Measurements from ENCODE around the gene CELA2A.
"Not testable (repeated sequence)": the region's sequence is repeated elsewhere in the genome, so short reads cannot be mapped to it uniquely, and the experiment has no call there.

The CELA2A gene

DNA sequence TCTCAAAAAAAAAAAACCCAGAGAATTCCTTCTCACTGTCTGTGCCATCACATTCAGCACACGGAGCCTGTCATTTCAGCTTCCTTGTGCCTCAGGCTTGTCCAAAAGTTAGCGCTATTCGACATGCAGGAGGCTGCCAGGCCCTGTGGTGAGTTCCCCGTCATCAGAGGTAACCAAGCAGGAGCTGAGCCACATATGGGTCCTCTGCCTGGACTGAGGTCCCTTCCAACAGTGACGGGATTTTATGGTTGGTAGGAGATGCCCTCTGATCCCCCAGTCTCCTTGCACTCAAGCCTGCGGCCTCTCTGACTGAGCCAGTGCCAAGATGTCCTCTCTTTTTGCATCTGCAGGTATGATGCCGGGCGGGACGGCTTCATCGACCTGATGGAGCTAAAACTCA is 31.0 kb upstream of the CELA2A start:
- no peak for DNase-seq

DNA sequence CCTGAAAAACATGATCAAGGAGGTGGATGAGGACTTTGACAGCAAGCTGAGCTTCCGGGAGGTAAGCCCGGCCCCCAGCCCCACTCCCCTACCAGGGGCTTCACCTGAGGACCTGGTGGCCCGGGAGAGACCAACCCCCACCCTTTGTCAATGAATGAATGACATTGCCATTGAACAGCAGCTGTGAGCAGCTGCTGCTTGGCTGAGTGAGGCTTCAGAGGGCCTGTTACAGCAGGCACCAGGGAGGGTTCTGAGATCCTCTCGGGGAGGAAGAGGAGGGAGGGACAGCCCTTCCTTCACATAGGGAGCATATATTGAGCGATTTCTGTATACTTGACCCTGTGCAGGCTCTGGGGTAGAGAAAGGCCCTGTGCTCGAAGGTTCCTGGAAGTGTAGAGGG is 30.6 kb upstream of the CELA2A start:
- no peak for DNase-seq

DNA sequence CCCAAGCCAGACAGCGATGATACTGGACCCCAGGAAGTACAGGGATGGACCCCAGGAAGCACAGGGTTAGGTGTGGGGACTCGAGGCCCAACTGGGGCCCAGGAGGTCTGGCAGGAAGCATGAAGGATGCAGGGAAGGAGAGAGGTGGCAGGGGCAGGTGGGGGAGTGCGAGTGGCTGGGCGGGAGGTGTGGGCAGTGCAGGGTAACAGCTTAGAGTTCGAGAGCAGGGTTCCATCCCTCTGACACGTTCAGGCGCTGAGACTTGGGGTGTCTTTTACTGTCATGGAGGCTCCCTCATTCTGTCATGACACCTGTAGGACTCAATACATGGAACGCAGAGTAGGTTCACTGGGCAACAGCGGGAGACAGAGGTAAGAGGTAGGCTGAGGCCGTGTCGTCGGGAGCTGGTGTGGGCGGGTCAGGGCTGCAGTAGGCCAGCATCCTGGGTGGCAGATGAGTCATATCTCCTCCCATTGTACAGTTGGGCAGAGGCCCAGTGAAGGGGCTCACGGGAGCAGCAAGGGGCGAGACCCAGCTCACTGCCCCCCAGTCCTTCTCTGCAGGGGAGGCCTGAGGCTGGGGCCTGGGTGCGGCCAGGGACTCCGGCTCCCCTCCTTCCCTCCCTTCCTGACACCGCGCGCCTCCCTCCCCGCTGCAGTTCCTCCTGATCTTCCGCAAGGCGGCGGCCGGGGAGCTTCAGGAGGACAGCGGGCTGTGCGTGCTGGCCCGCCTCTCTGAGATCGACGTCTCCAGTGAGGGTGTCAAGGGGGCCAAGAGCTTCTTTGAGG is 29.8 kb upstream of the CELA2A start:
- no peak for DNase-seq

DNA sequence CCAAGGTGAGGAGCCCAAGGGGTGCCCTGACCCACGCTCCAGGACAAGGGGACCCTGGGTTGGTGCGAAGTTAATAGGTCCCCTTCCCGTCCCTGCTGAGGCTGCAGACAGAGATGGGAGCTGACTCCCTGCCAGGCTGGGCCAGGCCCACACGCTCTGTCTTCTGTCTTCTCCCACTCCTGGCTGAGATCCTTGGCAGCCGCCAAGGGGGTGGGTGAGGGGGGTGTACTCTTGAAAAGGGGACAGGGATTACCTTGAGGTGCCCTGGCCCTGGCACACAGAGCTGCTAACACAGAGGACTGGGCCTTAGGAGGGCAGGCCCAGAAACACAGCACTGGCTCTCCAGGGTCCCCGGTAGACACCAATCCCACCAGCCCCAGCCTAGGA is 29.3 kb upstream of the CELA2A start:
- no peak for DNase-seq

DNA sequence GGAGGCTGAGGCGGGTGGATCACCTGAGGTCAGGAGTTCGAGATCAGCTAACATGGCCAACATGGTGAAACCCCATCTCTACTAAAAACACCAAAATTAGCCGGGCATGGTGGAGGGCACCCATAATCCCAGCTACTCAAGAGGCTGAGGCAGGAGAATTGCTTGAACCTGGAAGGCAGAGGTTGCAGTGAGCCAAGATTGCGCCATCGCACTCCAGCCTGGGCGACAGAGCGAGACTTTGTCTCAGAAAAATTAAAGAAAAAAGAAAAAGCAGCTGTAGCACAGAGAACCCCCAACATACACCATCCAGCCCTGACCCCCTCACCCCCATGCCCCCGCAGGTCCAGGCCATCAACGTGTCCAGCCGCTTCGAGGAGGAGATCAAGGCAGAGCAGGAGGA is 28.3 kb upstream of the CELA2A start:
- not testable (repeated sequence) for DNase-seq

DNA sequence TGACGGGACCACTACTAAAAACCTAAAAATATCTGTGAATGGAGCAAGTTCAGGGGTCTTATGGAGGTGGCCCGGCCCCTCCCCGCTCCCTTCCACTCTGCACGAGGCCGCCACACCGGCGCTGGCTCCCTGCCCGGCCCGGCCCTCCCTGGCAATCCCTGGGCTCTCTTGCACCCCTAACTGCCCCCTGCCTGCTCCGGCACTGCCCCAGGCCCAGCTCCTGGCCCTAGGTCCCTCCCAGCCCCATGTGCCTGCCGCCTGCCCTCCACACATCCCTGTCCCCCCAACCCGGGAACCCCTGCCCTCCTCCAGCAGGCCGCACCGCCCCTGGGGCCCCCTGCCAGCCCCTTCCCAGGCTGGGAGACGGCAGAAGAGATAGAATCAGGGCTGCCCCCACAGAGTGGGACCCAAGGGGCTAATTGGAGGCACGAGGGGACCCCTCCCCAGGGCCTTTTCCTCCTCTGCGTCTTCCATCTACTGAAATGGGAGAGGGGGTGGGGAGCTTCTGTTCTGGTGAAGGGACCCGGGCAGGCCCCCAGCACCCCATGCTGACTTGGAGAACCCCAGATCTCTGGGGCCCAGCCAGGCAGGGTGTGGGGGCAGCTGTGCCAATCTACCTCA is 27.6 kb upstream of the CELA2A start:
- DNase-seq = no peak

DNA sequence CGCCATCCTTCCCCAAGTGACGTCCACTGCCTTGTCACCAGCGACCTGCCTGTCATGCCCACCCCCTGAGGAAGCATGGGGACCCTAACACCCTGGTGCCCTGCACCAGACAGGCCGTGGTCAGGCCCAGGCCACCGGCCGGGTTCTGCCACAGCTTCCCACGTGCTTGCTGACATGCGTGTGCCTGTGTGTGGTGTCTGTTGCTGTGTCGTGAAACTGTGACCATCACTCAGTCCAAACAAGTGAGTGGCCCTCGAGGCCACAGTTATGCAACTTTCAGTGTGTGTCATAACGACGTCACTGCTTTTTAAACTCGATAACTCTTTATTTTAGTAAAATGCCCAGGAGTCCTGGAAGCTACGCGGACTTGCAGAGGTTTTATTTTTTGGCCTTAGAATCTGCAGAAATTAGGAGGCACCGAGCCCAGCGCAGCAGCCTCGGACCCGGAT is 26.8 kb upstream of the CELA2A start:
- DNase-seq = no peak

DNA sequence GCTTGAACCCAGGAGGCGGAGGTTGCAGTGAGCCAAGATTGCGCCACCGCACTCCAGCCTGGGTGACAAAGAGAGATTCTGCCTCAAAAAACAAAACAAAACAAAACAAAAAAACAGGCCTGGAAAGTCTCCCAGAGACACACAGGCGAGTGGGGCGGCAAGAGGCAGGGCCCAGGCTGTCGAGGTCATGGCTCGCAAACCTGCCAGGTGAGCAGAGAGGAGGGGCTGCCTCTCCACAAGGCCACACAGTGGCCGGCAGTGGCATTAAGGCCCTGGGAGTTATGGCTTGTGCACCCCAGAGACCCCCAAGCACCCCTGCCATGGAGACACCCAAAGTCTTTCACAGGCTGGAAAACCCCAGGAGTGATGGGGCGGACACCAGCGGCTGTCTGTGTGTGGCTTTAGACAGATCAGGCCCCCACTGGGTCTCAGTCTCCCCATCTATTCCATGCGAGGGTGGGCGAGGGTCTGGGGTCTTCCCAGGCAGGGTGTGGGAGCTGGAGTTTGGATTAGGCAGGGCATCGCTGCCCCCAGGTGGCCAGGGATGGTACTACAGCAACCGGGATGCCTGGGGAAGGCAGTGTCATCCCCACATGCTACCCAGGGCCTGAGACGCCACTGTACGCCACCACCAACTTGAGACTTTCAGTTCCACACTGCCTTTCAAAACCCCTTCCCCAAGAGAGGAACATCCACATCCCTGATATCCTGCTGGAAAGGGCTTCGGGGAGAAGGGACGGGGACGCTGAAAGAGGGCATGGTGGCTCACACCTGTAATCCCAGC is 25.6 kb upstream of the CELA2A start:
- DNase-seq = peak; percentile 60

DNA sequence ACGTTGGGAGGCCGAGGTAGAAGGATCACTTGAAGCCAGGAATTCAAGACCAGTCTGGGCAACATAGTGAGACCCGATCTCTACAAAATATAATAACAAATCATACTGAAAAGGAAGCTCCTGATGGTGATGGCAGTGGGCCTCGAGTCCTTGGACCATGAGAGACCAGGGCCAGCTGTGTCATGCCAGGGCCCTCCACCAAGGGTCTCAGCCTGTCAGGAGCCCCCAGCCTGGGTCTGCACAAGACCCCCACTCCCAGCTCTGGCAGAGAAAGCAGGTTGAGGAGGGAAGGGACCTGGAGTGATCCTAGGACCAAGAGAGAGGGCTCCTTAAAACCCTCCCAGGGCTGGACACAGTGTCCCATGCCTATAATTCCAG is 25.0 kb upstream of the CELA2A start:
- no peak for DNase-seq

DNA sequence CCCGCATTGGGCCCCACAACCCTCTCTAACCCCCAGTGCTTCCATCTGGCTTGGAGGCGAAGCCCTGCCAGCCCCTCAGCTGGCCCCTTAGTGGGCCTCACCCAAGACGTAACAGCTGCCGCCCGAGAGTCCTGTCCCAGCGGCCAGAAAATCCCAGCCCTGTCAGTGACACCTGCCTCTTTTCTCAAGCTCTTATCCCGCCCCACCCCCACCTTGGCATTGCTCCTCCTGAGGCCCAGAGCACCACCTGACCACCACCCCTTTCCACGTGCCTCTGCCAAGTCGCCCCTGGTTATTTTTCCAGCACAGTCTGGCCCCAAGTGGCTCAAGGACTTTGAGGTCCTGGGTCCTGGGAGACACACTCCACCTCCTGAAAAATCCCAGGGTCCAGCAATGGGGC is 24.2 kb upstream of the CELA2A start:
- no peak for DNase-seq

DNA sequence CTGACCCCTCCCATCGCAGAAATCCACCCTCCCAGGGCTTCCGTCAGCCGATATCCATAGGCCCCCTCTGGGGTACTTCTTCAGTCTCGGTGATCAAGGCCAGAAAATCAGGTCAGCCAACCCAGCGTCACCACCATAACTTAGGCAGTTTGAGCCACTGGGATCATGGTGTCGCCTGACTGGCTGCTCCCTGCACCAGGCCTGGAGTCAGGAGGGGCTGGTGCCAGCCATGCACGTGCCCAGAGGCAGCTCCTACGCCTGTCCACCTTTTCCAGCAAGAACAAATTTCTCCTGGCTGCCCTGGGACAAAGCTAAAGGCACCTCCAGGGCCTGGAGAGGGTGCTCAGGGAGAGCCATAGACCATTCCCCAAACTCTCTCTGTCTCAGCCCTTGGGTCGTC is 23.1 kb upstream of the CELA2A start:
- no peak for DNase-seq

DNA sequence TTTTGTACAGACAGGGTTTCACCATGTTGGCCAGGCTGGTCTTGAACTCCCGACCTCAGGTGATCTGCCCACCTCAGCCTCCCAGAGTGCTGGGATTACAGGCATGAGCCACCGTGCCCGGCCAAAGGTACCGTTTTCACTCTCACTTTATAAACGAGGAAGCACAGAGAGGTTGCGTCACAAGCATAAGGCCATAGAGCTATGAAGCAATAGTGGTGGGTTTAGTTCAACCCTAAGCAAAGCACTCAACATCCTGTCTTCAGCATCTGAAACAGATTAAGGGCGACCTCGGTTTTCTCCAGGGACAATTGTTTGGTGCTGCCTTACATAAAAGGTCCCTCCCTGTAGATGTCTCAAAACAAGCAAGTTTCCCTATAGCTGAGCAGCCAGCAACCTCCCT is 21.8 kb upstream of the CELA2A start:
- not testable (repeated sequence) for DNase-seq

DNA sequence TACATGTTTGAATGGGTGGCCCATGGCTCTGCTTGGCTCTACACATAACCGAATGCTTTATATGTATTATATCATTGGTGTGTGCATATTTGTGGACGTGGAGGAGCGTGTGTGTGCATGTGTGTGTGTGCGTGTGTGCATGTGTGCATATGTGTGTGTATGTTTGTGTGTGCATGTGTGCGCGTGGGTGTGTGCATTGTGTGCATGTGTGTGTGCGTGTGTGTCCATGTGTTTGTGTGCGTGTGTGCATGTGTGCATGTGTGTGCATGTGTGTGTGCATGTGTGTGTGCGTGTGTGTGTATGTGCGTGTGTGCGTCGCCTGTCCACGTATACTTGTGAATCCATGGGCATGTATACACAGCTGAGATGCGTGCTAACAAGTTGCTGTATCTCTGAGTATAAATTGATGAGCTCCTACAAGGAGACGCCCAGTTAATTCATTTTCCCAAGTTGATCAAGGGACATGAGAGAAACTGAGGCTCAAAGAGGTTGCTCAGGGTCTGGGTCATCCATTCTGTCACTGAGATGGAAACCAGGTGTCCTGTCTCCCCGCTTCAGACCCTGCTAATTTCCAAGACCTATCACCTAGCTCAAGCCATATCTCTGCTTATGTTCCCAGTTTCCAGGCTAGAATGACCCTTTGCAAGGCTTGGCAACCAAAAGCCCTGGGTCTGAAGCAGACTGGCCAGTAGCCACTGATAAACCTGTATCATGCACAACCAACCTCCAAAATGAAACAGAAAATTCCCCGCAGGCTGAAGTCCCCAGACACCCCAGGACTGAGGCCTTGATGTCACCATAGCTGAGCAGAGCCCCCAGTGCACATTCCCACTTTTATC is 21.1 kb upstream of the CELA2A start:
- no peak for DNase-seq

DNA sequence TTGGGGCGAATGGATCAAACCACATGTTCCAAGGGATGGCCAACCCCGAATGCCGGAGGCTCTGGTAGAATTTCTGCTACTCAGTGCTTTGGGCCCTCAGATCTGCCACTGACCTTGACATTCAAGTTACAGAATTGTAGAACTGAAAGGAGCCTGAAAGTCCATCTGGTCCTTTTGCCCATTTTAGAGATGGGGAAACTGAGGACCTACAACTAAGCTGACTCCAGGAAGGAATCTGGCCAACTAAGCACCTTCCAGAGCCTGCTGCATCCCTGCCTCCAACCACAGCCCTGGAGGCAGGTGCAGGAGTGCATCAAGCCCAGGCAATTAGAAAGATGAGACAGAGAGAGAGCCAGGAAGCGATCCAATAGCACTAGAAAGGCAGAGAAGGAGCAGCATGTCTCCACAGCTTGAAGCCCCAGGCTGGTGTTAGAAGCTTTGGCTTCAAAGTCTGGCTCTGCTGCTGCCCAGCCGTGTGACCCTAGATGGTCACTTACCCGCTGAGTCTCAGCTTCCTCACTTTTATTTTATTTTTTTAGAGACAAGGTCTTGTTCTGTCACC is 19.6 kb upstream of the CELA2A start:
- no peak for DNase-seq

DNA sequence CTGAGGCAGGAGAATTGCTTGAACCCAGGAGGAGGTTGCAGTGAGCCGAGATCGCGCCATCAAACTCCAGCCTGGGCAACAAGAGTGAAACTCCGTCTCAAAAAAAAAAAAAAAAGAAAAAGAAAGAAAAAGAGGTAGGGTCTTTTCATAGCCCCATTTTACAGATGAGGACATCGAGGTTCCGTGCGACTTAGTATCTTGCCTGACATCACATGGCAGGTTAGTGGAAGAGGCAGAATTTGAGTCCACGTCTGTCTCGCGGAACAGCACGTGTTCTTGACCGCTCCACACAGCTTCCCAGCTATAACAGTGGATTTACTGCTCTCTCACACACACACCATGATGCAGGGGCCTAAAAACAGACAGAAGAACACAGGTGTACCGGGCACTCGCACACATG is 17.2 kb upstream of the CELA2A start:
- no peak for DNase-seq

DNA sequence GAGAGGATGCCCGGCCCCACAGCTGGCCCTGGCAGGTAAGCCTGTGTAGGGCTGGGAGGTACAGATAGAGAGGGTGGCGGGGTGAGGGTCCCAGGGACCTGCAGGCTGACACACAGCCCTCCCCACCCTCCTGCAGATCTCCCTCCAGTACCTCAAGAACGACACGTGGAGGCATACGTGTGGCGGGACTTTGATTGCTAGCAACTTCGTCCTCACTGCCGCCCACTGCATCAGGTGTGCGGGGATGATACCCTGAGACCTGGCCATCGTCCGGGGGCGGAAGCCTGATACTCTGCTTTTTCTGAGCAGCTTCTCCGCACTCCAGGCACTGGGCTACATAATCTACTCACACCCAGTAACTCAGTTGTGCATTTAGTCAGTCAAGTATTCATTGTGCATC is 16.2 kb upstream of the CELA2A start:
- DNase-seq = no peak

DNA sequence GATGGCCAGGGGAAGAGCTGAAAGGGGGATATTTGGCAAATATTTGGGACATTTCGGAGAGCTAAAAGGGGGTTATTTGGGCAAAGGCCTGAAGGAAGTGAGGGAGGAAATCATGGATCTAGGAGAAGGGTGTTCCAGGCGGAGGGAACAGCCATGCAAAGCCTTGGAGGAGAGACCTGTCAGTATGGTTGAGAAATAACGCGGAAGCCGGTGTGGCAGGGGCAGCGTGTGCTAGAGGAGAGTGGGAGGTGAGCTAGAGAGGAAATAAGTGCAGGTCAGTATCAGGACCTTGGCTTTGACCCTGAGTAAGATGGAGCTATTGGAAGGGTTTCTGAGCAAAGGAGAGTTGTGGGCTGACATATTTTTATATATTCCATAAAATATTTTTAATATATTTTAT is 15.3 kb upstream of the CELA2A start:
- no peak for DNase-seq

DNA sequence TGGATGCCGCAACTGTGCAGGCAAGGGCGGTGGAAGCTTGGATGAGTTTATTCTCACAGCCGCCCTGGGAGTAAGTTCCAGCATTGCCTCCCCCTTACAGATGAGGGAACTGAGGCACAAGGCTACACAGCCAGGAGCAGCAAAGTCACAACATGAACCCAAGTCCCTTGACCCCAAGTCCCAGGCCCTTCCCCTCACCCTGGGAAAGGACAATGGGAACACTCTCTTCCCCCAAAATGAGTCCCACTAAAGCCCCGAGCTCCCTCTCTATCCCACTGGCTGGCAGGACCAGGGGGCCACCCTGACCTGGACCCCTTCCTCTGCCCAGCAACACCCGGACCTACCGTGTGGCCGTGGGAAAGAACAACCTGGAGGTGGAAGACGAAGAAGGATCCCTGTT is 14.4 kb upstream of the CELA2A start:
- no peak for DNase-seq

DNA sequence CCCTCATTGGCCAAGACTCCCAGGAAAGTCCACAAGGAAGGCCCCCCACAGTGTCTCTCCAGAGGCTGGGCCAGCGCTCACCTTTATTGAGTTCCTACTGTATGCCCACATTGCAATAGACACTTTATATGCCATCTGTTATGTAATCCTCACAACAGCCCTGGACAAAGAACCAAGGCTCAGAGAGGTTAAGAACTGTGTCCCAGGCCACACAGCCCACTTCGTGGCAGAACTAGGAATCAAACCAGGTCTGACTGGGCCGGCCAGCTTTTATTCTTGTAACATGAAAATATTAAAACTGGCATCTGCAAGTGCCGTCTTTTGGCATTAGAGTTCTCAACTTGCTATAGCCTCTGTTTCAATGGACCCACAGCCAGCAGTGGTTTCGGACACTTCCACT is 13.8 kb upstream of the CELA2A start:
- DNase-seq = no peak

DNA sequence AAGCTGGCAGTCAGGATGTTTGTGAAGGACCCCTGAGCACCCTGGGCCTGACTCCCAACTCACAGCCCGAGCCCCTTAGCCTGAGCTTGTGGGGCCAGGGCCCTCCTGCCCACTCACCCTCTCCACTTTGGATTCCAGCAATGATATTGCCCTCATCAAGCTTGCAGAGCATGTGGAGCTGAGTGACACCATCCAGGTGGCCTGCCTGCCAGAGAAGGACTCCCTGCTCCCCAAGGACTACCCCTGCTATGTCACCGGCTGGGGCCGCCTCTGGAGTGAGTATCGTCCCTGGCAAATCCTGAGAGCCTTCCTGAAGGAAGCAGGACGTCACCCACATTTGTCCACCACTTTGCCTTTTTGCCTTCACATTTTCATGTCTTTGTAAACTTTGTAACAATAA is 13.3 kb upstream of the CELA2A start:
- DNase-seq = no peak

DNA sequence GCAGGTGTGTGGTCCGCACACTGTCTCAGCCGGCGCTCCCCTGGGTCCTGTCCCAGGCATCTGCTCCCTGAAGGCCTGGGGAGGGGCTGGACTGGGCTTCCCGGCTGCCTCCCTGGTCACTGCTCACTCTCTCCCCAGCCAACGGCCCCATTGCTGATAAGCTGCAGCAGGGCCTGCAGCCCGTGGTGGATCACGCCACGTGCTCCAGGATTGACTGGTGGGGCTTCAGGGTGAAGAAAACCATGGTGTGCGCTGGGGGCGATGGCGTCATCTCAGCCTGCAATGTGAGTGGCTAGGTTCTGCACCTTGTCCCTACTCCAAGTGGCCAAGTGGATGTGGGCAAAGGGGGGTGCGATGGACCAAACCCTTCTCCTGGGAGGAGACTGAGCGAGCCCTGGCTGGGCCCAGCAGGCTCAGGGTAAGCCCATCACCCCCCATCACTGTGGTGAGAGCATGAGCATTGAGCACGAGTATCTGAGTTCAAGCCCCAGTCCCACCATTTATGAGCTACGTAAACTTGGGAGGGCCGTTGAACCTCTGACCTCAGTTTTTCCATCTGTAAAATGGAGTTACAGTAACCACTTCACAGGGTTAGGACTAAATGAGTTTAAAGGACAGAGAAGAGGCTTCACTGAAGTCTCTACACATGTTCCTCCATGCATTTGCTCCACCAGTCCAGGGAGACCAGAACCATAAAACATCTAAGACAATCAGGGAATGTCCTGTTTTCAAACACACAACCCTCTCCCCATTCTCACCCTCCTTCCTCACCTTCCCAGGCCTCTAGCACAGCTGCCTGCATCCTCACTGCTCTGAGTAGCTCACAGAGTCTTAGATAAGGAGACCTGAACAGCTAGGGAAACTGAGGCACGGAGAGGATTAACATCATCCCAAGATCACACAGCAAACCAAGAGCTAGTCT is 11.8 kb upstream of the CELA2A start:
- no peak for DNase-seq

Measured in NCI-H345 (cell line).